Loucy (cell line): ENCODE results near the gene MRPL33.
"Not testable (repeated sequence)": the region's sequence is repeated elsewhere in the genome, so short reads cannot be mapped to it uniquely, and the experiment has no call there.

Experiments
- H2AFZ ChIP-seq: fragments of 200-600 bp; sonication (generic); 2 replicates; pipeline ENCODE4 v1.6.0; 2016; ENCODE audit warnings: antibody characterized with exemption, mild to moderate bottlenecking, low read length, moderate library complexity
- H3F3A ChIP-seq: fragments of 200-600 bp; 2 replicates; pipeline ENCODE4 v1.6.0; 2016; ENCODE audit warnings: antibody characterized with exemption, low read depth, mild to moderate bottlenecking
- H3K27me3 ChIP-seq: fragments of 200-600 bp; sonication (generic); 2 replicates; pipeline ENCODE4 v1.6.1; 2014; ENCODE audit warnings: low read length, mild to moderate bottlenecking; ENCODE audit not compliant: insufficient read depth, poor library complexity, severe bottlenecking
- H3K36me3 ChIP-seq: fragments of 200-600 bp; sonication (generic); 2 replicates; pipeline ENCODE4 v1.6.1; 2016; ENCODE audit warnings: low read length; ENCODE audit not compliant: insufficient read depth
- H3K4me1 ChIP-seq: fragments of 200-600 bp; sonication (generic); 2 replicates; pipeline ENCODE4 v1.5.1; 2014; ENCODE audit warnings: low read length, mild to moderate bottlenecking; ENCODE audit not compliant: insufficient read depth, poor library complexity, severe bottlenecking
- H3K4me2 ChIP-seq: fragments of 200-600 bp; sonication (generic); 2 replicates; pipeline ENCODE4 v1.6.0; 2014; ENCODE audit warnings: antibody characterized with exemption, low read length, low read depth, mild to moderate bottlenecking; ENCODE audit not compliant: poor library complexity, severe bottlenecking
- H3K4me3 ChIP-seq: fragments of 200-600 bp; sonication (generic); 2 replicates; pipeline ENCODE4 v1.5.1; 2014; ENCODE audit warnings: low read length, mild to moderate bottlenecking, mixed read lengths; ENCODE audit not compliant: poor library complexity, severe bottlenecking
- H3K79me2 ChIP-seq: fragments of 200-600 bp; sonication (generic); 2 replicates; pipeline ENCODE4 v1.6.1; 2014; ENCODE audit warnings: low read length; ENCODE audit not compliant: insufficient read depth
- H3K9ac ChIP-seq: fragments of 200-600 bp; sonication (generic); 2 replicates; pipeline ENCODE4 v1.6.0; 2014; ENCODE audit warnings: mild to moderate bottlenecking, low read depth, low read length, moderate library complexity; ENCODE audit not compliant: poor library complexity, severe bottlenecking
- H3K9me2 ChIP-seq: fragments of 200-600 bp; sonication (generic); replicated peaks from 2 replicates; pipeline ENCODE4 v1.6.1; 2016; ENCODE audit warnings: low read depth, low read length, mixed read lengths
- H3K9me3 ChIP-seq: fragments of 200-600 bp; sonication (generic); 2 replicates; pipeline ENCODE4 v1.6.1; 2014; ENCODE audit warnings: mild to moderate bottlenecking, antibody characterized with exemption, low read length, low read depth; ENCODE audit not compliant: insufficient read depth
- H4K20me1 ChIP-seq: fragments of 200-600 bp; sonication (generic); 2 replicates; pipeline ENCODE4 v1.6.0; 2014; ENCODE audit warnings: antibody characterized with exemption, low read length, mild to moderate bottlenecking; ENCODE audit not compliant: insufficient read depth, poor library complexity, severe bottlenecking
- CTCF ChIP-seq: fragments of 200-600 bp; sonication (generic); conservative IDR thresholded peaks from 2 replicates; pipeline ENCODE4 v1.5.1; 2014; ENCODE audit warnings: mild to moderate bottlenecking, antibody characterized with exemption, low read length
- EZH2phosphoT487 ChIP-seq: fragments of 200-600 bp; IDR thresholded peaks from 2 replicates; pipeline ENCODE4 v1.6.1; 2018; ENCODE audit warnings: antibody characterized with exemption, mild to moderate bottlenecking, moderate library complexity, borderline replicate concordance

MRPL33 gene

GRCh38 chr2:27747827-27748352, 23.6 kb upstream of the MRPL33 start:
- Histone ChIP-seq H3K9me2 (no peaks in the 10 kb centered on the region), H3K36me3 (no peaks in the 10 kb centered on the region), H3K4me3 (no peak overlapping the region), H3K9me3 (no peaks in the 10 kb centered on the region), H3K79me2 (no peaks in the 10 kb centered on the region), H3K9ac (no peak overlapping the region), H3K4me2 (no peak overlapping the region), H2AFZ (no peak overlapping the region), H3F3A (no peaks in the 10 kb centered on the region), H3K27me3 (peaks cover 18% of the 10 kb centered on the region), H4K20me1 (no peaks in the 10 kb centered on the region), H3K4me1 (no peaks in the 10 kb centered on the region)
- TF ChIP-seq CTCF (no peak), EZH2phosphoT487 (no peak)

- H3K36me3 ChIP-seq, H3K9me2 ChIP-seq, H2AFZ ChIP-seq, H3K79me2 ChIP-seq, H3K9ac ChIP-seq, H3K4me1 ChIP-seq, H4K20me1 ChIP-seq, H3K9me3 ChIP-seq, H3K4me3 ChIP-seq, H3K4me2 ChIP-seq, H3F3A ChIP-seq: not testable (repeated sequence)
- H3K27me3 ChIP-seq: peaks cover 18% of the 10 kb centered on the region
Observed at GRCh38 chr2:27748803-27749554, 22.5 kb upstream of the MRPL33 start.

- Histone ChIP-seq H3K9me3 (no peaks in the 10 kb centered on the region), H3K4me3 (no peak overlapping the region), H3K9me2 (no peaks in the 10 kb centered on the region), H4K20me1 (no peaks in the 10 kb centered on the region), H3K79me2 (no peaks in the 10 kb centered on the region), H3F3A (no peaks in the 10 kb centered on the region), H3K27me3 (peaks cover 13% of the 10 kb centered on the region), H2AFZ (no peak overlapping the region), H3K4me2 (no peak overlapping the region), H3K36me3 (no peaks in the 10 kb centered on the region), H3K9ac (no peak overlapping the region), H3K4me1 (no peaks in the 10 kb centered on the region)
- TF ChIP-seq EZH2phosphoT487: no peak
- TF ChIP-seq CTCF: no peak
Observed at GRCh38 chr2:27751377-27751776, 20.1 kb upstream of the MRPL33 start.
